CD4-positive, alpha-beta T cell (primary cell): ENCODE data around the gene GNG7. TPM values are rescaled to one million over a fixed set of nuclear protein-coding genes. Genes with fewer than 3 reads are reported as not detected.

Experiments used
- ATAC-seq: fragments of 200-7000 bp; cut with Tn5 transposase; one replicate; pipeline ENCODE4 v1.10.0; 2022; ENCODE audit warnings: mild to moderate bottlenecking; ENCODE audit not compliant: poor library complexity
- CTCF ChIA-PET: fragments of 350-600 bp; sonication (Branson Sonifier 250); formaldehyde crosslinking; loops from one replicate; lab custom pipeline; 2021; ENCODE audit warnings: antibody characterized with exemption, inconsistent platforms; lab: Charles Lee
- POLR2A ChIA-PET: fragments of 350-600 bp; sonication (Branson Sonifier 250); formaldehyde crosslinking; loops from one replicate; lab custom pipeline; 2021; ENCODE audit warnings: antibody characterized with exemption, inconsistent platforms; lab: Charles Lee
- DNase-seq, 14 experiments: peaks; one replicate each; pipeline ENCODE4 v3.0.0-alpha.2; 2013 to 2020; ENCODE audit warnings: mixed read lengths in 2 of 14
- H3K27ac ChIP-seq, 2 donors: one replicate each; pipeline versions ENCODE4 v1.5.1 to v1.7.0; 2013; ENCODE audit warnings: low read length in 2 of 2, low read depth in 1 of 2, mild to moderate bottlenecking in 1 of 2
- H3K27me3 ChIP-seq, 2 experiments: 1 replicate in 1 of 2; 2 replicates in 1 of 2; pipeline versions ENCODE4 v1.6.1 to v1.7.0; 2013; ENCODE audit warnings: low read length in 2 of 2, control low read depth in 1 of 2, mild to moderate bottlenecking in 1 of 2, moderate library complexity in 1 of 2; ENCODE audit not compliant: insufficient read depth in 2 of 2, control insufficient read depth in 1 of 2
- H3K36me3 ChIP-seq: one replicate; pipeline ENCODE4 v1.6.1; 2013; ENCODE audit warnings: low read length, control low read depth; ENCODE audit not compliant: insufficient read depth
- H3K4me1 ChIP-seq: one replicate; pipeline ENCODE4 v1.6.1; 2013; ENCODE audit warnings: low read length, control low read depth; ENCODE audit not compliant: insufficient read depth
- H3K4me3 ChIP-seq: one replicate; pipeline ENCODE4 v1.5.1; 2013; ENCODE audit warnings: mild to moderate bottlenecking, low read length, moderate library complexity
- H3K9me3 ChIP-seq, 2 experiments: 1 replicate in 1 of 2; 2 replicates in 1 of 2; pipeline versions ENCODE4 v1.6.1 to v1.7.0; 2013; ENCODE audit warnings: low read length in 2 of 2, mild to moderate bottlenecking in 2 of 2, control low read depth in 1 of 2, moderate library complexity in 1 of 2; ENCODE audit not compliant: control insufficient read depth in 1 of 2, insufficient read depth in 1 of 2
- H3K27ac Mint-ChIP-seq: one replicate; pipeline ENCODE4 v1.8.0; 2020; ENCODE audit warnings: mixed read lengths
- H3K27me3 Mint-ChIP-seq: one replicate; pipeline ENCODE4 v1.8.0; 2021; ENCODE audit warnings: mixed read lengths
- H3K36me3 Mint-ChIP-seq: one replicate; pipeline ENCODE4 v1.8.0; 2021; ENCODE audit warnings: low read depth, mixed read lengths
- H3K4me1 Mint-ChIP-seq: one replicate; pipeline ENCODE4 v1.8.0; 2021; ENCODE audit warnings: low read depth, mixed read lengths
- H3K4me3 Mint-ChIP-seq: one replicate; pipeline ENCODE4 v1.8.0; 2020; ENCODE audit warnings: mild to moderate bottlenecking, mixed read lengths
- H3K9me3 Mint-ChIP-seq: one replicate; pipeline ENCODE4 v1.8.0; 2020; ENCODE audit warnings: mixed read lengths
- intact Hi-C, 2 experiments: fragments of 100-400 bp; cut with DNase I in 1 of 2; cut with micrococcal nuclease in 1 of 2; formaldehyde crosslinking; loops; one replicate each; pipeline versions ENCODE4 v1.15.1 to v1.9.0; 2023 to 2025; cut with DNase I, micrococcal nuclease
- total RNA-seq, 174 experiments: library from RNA in 2 of 174; stranded (reverse) in 2 of 174; gene quantifications; one replicate each; pipeline ENCODE4 v1.2.3 and lab custom pipeline; 2021 to 2026
- TF ChIP-seq, protein P1 (sequence below): fragments of 200-600 bp; IDR thresholded peaks from one replicate; pipeline ENCODE4 v1.8.0; 2022; ENCODE audit warnings: antibody characterized with exemption, mild to moderate bottlenecking

GNG7 gene
- total RNA-seq, 2 experiments from 2014 or later = 5.2 to 5.7 TPM

- peaks cover 10 to 22% of the 10 kb centered on the region in 2 experiments for H3K9me3 ChIP-seq
- no peaks in the 10 kb centered on the region for H3K27me3 ChIP-seq
- no peak overlapping the region for H3K27ac ChIP-seq
- DNase-seq (no peak), ATAC-seq (no peak)
- Mint-ChIP-seq H3K36me3 (peaks cover 20% of the 10 kb centered on the region), H3K27me3 (no peaks in the 10 kb centered on the region), H3K4me1 (peaks cover 19% of the 10 kb centered on the region), H3K4me3 (peak overlapping the region; percentile 63), H3K27ac (peak overlapping the region; percentile 91), H3K9me3 (peaks cover 3% of the 10 kb centered on the region)
- peaks cover 8% of the 10 kb centered on the region for H3K36me3 ChIP-seq
- H3K4me1 ChIP-seq = peaks cover 30% of the 10 kb centered on the region
- H3K4me3 ChIP-seq = no peak overlapping the region
- ChIA-PET CTCF (no interaction called here), POLR2A (interaction anchor here (1.0 kb wide), 1 partner anchor 80 kb away, joined by 3 read pairs; no protein-coding TSS in a partner anchor)
- intact Hi-C loops = loop anchor here in 1 of 2 experiments (10.0 kb wide), 1 partner anchor 53 kb away; no protein-coding TSS in a partner anchor
- TF ChIP-seq, protein P1, sequence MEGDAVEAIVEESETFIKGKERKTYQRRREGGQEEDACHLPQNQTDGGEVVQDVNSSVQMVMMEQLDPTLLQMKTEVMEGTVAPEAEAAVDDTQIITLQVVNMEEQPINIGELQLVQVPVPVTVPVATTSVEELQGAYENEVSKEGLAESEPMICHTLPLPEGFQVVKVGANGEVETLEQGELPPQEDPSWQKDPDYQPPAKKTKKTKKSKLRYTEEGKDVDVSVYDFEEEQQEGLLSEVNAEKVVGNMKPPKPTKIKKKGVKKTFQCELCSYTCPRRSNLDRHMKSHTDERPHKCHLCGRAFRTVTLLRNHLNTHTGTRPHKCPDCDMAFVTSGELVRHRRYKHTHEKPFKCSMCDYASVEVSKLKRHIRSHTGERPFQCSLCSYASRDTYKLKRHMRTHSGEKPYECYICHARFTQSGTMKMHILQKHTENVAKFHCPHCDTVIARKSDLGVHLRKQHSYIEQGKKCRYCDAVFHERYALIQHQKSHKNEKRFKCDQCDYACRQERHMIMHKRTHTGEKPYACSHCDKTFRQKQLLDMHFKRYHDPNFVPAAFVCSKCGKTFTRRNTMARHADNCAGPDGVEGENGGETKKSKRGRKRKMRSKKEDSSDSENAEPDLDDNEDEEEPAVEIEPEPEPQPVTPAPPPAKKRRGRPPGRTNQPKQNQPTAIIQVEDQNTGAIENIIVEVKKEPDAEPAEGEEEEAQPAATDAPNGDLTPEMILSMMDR = no peak
These were observed 221.0 kb downstream of the GNG7 start for GRCh38 chr19:2481466-2481865.

GRCh38 chr19:2479556-2480194 is 222.8 kb downstream of the GNG7 start:
- H3K4me3 Mint-ChIP-seq = peak overlapping the region; percentile 84
- peaks cover 3% of the 10 kb centered on the region for H3K9me3 Mint-ChIP-seq
- intact Hi-C loops = loop anchor here (2.0 to 10.0 kb wide), 3 partner anchors 23 to 83 kb away; no protein-coding TSS in a partner anchor
- ChIA-PET CTCF (interaction anchor here (1.2 to 2.1 kb wide), 4 partner anchors 24 to 141 kb away, joined by 3 to 8 read pairs (median 4); no protein-coding TSS in a partner anchor), POLR2A (interaction anchor here (0.8 to 5.2 kb wide), 2 partner anchors 120 to 130 kb away, joined by 9 to 152 read pairs; no protein-coding TSS in a partner anchor)
- H3K4me1 Mint-ChIP-seq = peaks cover 25% of the 10 kb centered on the region
- H3K36me3 ChIP-seq = peaks cover 8% of the 10 kb centered on the region
- peaks cover 41% of the 10 kb centered on the region for H3K4me1 ChIP-seq
- no peak overlapping the region for H3K27ac ChIP-seq
- peaks cover 4% of the 10 kb centered on the region for H3K27me3 Mint-ChIP-seq
- H3K27me3 ChIP-seq = no peaks in the 10 kb centered on the region
- ATAC-seq (no peak), DNase-seq (peak in 1 of 14 experiments; percentile 14)
- H3K4me3 ChIP-seq = peak overlapping the region; percentile 86
- H3K9me3 ChIP-seq = peaks cover 10 to 22% of the 10 kb centered on the region in 2 experiments
- peak overlapping the region; percentile 91 for H3K27ac Mint-ChIP-seq
- TF ChIP-seq, protein P1 = no peak
- peaks cover 28% of the 10 kb centered on the region for H3K36me3 Mint-ChIP-seq

GRCh38 chr19:2478756-2479555 is 223.5 kb downstream of the GNG7 start:
- peak overlapping the region; percentile 100 for H3K4me3 Mint-ChIP-seq

More at GRCh38 chr19:2478756-2479555, 223.5 kb downstream of the GNG7 start:
- ATAC-seq (peak; percentile 26), DNase-seq (peak; percentile 45 to 89 (median 68))
- H3K9me3 Mint-ChIP-seq = peaks cover 3% of the 10 kb centered on the region
- intact Hi-C loops = loop anchor here (2.0 to 5.0 kb wide), 2 partner anchors 24 to 83 kb away; no protein-coding TSS in a partner anchor
- H3K27me3 ChIP-seq = no peaks in the 10 kb centered on the region
- ChIA-PET POLR2A (interaction anchor here (0.7 to 5.2 kb wide), 13 partner anchors 15 to 427 kb away, joined by 3 to 272 read pairs (median 45); partner anchors contain the start of genes LMNB2 and TIMM13), CTCF (interaction anchor here (1.3 to 9.5 kb wide), 8 partner anchors 25 to 158 kb away, joined by 4 to 57 read pairs (median 7); no protein-coding TSS in a partner anchor)
- H3K27ac ChIP-seq = peak overlapping the region; percentile 52 to 86
- peaks cover 10 to 22% of the 10 kb centered on the region in 2 experiments for H3K9me3 ChIP-seq
- peaks cover 25% of the 10 kb centered on the region for H3K4me1 Mint-ChIP-seq
- peaks cover 8% of the 10 kb centered on the region for H3K36me3 ChIP-seq
- peak overlapping the region; percentile 91 for H3K27ac Mint-ChIP-seq
- H3K27me3 Mint-ChIP-seq = peaks cover 4% of the 10 kb centered on the region
- H3K4me3 ChIP-seq = peak overlapping the region; percentile 86
- H3K36me3 Mint-ChIP-seq = peaks cover 28% of the 10 kb centered on the region
- TF ChIP-seq, protein P1 = no peak
- H3K4me1 ChIP-seq = peaks cover 45% of the 10 kb centered on the region
